Raji (cell line): Measurements from ENCODE around the gene TTLL5.
A peak's percentile ranks its signal among the peaks of the same experiment; 100 is the strongest.

Source experiments
- POLR2A ChIP-seq: IDR thresholded peaks from 2 replicates; pipeline ENCODE4 v1.6.1; 2011; ENCODE audit warnings: low read depth, low read length, control low read depth; ENCODE audit not compliant: insufficient read depth

Gene TTLL5

DNA sequence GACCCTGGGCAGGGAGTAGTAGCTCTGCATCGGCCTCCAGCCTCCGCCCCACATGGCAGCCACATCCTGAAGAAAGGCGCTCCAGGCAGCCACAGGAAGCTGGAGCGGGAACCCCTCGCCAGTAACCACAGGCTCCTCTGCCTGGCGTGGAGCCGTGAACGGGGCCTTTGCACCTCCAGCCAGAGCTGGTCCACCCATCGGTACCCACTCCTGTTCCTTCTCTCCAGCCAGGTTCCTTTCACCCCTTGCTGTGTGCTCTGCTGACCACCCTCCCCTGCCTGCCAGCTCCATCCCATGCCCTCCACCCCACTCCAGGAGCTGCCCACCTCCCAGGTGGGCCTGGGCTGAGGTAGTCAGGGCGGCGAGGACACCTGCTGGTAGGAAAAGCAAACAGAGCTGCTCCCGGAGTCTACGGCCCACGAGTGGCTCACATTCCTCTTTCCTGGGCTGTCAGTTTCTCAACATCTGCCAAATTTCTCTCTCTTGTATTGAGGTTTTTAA, 318.1 kb downstream of the TTLL5 start:
- no peak for TF ChIP-seq POLR2A

DNA sequence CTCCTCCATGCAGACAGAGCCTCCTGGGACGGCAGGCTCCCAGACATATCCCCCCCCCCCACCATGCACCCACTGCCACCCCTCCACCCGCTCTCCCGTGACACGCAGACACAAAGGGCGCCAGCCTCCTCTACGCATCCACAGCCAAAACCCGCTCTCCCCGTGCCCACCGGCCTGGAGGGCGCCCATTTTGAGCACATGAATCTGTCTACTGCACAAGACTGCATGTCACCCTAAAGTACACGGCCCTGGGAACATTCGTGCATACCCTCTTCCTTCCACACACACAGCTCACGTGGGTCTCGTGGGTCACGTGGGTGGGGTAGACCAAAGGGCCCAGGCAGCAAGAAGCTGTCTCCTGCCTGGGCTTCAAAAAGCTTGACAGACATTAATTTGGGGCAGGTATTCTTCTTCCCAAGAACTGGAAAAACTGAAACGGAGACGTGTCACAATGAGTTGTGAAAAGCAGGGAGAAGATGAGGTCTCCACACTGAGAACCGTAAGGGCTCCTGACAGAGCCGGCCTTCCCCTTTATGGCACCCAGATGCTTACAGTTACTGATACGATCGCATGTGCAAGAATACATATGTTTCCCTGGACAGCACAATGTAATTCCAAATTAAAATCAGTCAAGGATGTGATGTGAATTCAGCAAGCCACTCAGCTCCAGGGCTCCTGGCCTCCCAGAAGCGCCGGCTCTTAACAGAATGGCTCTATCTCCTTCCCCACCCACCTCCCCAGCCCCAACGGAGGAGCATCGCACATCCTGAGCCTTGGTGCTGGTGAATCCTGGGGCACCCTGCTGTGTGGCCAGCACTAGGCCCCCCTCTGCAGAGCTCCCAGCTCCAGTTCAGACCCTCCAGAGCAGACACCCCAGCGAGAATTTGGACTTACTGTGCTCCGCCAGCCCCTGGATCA, 318.9 kb downstream of the TTLL5 start:
- no peak for TF ChIP-seq POLR2A

DNA sequence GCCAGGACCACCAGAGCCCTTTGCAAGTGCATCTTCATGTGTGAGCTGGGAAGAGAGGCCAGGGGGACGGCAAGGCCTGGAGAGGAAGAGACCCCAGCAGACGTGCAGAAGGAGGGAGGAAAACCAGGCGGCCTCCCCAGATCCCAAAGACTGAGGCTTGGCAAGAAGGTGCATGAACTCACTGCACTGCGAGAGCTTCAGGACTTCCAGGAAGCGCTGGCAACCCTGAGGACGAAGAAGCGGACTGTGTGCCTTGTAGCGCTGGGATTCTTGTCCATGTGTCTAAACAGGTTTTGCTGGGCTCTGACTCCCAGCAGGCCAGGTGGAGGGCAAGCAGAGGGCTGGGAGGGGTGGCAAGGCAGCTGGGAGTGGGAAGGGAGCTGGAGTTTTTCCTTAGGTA, 319.8 kb downstream of the TTLL5 start:
- TF ChIP-seq POLR2A: no peak

DNA sequence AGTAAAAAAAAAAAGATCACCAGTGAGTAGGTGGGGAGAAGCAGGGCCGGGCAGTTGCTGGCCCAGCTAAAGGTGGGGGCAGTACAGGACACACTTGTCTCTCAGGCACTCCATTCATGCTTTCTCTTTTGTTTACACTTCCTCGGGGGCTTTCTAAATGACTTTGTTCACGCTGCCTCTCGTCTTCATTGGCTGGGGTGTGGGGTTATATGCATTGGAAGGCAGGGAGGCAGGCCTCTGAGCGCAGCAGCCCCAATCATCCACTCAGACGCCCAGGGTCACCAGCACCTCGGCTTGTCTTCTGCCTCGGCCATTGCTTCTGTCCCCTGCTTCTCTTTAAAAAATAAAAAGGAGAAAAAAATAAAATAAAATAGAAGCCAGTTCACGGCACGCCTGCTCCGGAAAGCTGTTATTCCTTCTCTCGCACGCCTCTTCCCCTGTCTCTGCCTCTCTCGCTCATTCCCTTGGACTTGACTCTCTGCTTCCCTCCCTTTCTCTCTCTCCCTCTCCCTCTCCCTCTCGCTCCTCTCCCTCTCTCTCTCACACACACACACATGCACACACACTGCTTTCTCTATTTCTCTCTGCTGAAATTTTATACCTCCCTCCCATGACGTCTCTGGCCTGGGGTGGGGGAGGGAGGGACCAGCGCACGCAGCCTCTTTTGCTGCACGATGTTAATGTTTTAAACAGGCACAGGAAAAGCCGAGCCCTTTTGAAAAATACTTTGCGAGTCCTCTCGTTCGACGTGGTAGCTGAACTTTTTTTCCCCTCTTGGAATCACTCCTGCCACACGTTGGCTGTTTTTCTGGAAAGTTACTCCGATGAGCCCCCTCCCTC, 320.6 kb downstream of the TTLL5 start, which contains the start of gene TGFB3:
Gene TGFB3, minus strand, starts transcription at position 570 of the 840 bp plus-strand sequence. CDS start 1,102 bp downstream, outside the sequence.
- no peak for TF ChIP-seq POLR2A

- no peak for TF ChIP-seq POLR2A
Observed at GRCh38 chr14:75982266-75983018, 321.4 kb downstream of the TTLL5 start.

DNA sequence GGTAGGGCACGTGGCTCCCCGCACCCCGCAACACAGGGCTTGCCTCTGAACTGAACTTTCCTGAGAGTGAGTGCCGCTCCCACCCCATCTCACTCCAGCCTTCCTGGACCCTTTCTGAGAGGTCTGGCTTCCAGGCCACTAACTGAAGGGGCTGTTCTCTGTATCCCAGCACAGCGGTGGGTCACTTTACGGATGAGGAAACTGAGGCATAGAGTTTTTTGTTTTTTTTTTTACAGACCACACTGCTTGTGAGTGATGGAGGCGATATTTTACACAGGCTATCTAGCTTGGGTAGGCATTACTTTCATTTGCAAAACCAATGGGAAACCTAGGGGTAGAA, 321.9 kb downstream of the TTLL5 start:
- no peak for TF ChIP-seq POLR2A

DNA sequence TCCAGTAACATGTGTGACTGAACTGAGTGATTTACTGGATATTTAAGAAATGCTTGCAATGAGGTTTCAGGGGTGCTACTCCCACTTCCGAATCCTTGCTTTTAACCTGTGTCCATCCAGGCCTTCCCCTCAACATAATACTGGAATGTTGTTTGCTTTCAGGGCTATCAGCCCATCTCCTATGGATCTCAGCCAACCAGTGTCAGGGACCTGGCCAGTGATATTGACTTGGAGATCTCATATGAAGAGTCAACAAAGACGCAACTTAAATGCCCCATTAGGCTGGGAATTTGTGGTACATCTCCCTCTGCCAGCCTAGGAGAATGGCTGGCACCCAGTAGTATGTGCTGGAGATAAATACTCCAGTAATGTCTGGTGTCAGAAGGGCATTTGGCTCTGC, 323.6 kb downstream of the TTLL5 start:
- TF ChIP-seq POLR2A: no peak

DNA sequence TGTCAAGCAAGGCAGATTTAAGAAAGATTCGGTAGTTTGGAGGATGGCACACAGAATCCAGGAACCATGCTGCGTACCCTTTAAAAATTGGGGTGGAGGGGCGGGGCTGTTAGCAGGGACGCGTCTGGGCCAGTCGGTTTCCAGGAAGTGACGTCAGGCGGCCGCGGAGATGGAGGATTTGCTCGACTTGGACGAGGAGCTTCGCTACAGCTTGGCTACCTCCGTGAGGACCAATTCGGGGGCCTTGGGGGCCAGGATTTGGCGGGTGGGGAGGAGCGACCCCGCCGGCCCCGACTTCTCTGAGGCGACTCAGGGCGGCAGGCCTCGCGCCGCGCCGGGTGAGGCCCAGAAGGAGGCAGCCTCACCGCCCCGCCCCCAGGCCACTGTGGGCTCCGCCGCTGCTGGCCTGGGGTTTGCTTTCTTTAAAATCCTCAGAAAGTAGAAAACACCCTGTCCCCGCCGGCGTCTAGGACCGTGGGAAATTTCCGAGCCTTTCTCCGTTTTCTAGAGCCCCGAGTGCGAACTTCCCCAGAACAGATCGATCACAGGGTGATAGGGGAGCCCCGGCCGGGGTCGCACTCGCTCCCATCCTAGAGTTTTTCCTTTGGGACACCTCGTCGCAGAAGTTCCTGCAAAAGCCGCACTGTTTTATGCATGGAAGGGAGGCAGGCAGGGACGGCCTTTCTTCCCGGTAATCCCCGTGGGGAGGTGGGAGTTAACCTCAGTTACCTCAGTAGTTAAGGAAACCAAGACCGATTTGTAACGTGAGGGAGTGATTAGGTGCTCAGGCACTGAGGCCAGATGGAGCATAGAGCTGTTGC, 324.8 kb downstream of the TTLL5 start, which contains the start of gene IFT43:
Gene IFT43, plus strand, starts transcription at position 146 of the 821 bp plus-strand sequence. Its CDS starts 24 bp downstream, at position 170.
- peak; percentile 44 for TF ChIP-seq POLR2A

DNA sequence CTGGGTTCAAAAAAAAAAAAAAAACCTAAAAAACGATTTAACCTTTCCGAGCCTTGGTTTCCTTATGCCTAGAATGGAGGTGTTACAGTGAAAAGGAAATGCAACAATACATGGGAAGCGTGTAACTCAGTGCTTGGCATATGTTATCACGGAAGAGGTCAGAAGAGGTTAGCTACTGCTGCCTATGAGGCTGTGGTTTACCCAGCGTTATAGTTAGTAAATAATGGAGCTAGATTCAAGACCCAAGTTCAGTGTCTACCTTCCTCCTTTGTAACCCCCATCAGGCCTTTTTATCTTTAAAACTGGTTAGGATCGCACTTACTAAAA, 325.4 kb downstream of the TTLL5 start:
- no peak for TF ChIP-seq POLR2A

DNA sequence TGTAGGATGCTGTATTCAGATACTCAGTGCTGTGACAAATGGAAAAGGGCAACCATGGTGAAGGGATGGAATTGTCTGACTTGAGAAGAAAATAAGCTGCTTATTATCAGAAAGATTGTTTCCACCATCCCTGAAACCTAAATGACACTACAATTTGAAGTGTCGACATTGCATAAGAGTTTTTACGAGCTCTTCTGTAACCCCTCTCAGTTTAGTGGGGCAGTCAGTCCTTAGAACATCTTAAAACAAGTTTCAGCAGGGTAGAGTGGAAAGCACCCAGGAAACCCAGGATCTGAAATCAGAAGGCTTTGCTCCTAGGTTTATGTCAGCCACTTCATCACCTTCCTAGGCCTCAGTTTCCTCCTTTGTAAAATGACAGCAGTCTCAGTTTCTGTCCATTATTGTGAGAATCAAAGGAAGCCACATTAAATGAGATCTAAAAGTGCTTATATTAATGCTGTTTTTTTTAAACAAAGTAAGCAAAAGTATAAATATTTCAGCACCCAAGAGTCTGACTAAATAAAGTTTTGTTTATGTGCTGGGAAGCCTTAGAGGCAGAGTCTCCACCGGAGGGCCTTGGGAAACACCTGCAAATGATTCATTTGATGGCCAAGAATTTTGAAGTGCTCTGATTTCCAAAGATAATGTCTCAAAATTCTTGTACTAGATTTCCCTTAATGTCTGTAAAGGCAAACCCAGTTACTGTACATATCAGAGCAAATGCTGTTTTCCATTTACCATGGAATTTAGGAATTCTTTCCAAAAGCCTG, 326.3 kb downstream of the TTLL5 start:
- no peak for TF ChIP-seq POLR2A

DNA sequence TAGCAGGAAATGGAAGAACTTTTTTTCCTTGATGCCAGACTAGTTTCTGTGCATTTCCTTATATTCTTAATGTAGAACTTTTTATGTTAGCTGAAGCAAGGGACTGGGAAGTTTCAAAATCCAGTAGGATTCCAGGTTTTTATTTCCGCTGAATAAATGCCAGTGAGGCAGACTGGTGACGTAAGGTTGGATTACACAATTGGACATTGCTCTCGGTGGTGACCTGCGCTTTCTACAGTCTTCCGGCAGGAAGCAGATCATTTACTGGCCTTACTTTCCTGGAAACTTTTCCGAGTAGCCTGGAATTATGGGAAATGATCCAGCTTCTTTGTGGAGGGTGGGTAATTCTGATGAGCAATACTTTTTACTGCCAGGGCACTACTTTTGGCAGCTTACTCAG, 328.1 kb downstream of the TTLL5 start:
- no peak for TF ChIP-seq POLR2A

DNA sequence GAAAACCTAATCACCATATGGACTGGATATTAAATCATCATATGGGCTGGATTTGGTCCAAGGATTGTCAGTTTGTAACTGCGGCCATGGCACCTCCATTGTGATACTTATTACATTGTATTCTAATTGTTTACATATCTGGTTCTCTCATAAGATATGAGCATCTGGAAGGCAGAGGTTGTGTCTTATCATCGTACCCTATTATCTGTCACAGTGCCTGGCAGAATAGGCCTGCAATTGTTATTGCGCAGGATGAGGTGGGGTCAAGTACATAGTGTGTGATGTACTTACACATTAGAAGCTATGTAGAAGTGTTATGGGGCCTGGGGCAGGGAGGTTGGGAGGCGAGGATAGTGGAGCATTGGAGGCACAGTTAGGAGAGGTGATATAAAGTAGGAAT, 329.3 kb downstream of the TTLL5 start:
- no peak for TF ChIP-seq POLR2A

DNA sequence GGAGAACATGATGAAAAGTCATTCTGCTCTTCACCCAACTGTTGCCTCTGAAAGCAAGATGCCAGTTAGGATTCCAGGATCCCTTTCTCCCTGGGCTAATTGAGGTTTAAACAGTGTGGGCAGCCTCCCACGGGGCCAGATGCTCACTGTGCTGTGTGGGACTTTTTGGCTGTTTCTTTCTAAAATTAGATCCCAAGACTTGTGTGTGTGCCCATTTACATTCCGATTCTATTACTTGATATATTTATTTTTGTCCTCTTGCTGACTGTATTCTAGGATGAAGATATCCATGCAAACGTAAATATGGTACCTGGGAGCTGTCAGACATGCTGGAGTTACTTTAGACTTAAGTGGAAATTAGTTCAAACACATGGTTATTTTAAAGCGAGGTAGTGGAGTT, 330.7 kb downstream of the TTLL5 start:
- no peak for TF ChIP-seq POLR2A
